VCaP (cell line): ENCODE data around the gene MAB21L4.

ENCODE experiments used
- H3K27ac ChIP-seq: fragments of 450-650 bp; 2 replicates; pipeline ENCODE4 v1.5.1; 2017
- CTCF ChIP-seq: fragments of 450-650 bp; conservative IDR thresholded peaks from 2 replicates; pipeline ENCODE4 v1.5.1; 2017; ENCODE audit warnings: mild to moderate bottlenecking, moderate library complexity

The MAB21L4 gene

GRCh38 chr2:240893363-240893844, 2.6 kb downstream of the MAB21L4 start:
- H3K27ac ChIP-seq = no peak overlapping the region
- no peak for TF ChIP-seq CTCF

GRCh38 chr2:240892925-240893324, 3.0 kb downstream of the MAB21L4 start:
- H3K27ac ChIP-seq = no peak overlapping the region
- TF ChIP-seq CTCF = no peak

- no peak overlapping the region for H3K27ac ChIP-seq
These were observed 3.6 kb downstream of the MAB21L4 start for GRCh38 chr2:240892356-240892755.

GRCh38 chr2:240891492-240892340, 4.2 kb downstream of the MAB21L4 start:
- no peak for TF ChIP-seq CTCF

More at GRCh38 chr2:240892356-240892755, 3.6 kb downstream of the MAB21L4 start:
- TF ChIP-seq CTCF = no peak

GRCh38 chr2:240890691-240891090, 5.3 kb downstream of the MAB21L4 start:
- no peak for TF ChIP-seq CTCF
- H3K27ac ChIP-seq = no peak overlapping the region

More at GRCh38 chr2:240891492-240892340, 4.2 kb downstream of the MAB21L4 start:
- no peak overlapping the region for H3K27ac ChIP-seq

- TF ChIP-seq CTCF = no peak
- no peak overlapping the region for H3K27ac ChIP-seq
These were observed 6.1 kb downstream of the MAB21L4 start for GRCh38 chr2:240889601-240890560.
